H1 (cell line): Measurements from ENCODE around the gene CLN6.
A peak's percentile ranks its signal among the peaks of the same experiment; 100 is the strongest.

Experiments
- CHD2 ChIP-seq: IDR thresholded peaks from 2 replicates; pipeline ENCODE4 v1.6.1; 2012; ENCODE audit warnings: low read length, improper control_type of control experiment
- CREB1 ChIP-seq: IDR thresholded peaks from 2 replicates; pipeline ENCODE4 v1.6.1; 2012; ENCODE audit warnings: inconsistent platforms
- CTCF ChIP-seq, 3 experiments: IDR thresholded peaks; 1 replicate in 2 of 3; 2 replicates in 1 of 3; pipeline versions ENCODE4 v1.5.1 to v1.6.1; 2011; ENCODE audit warnings: low read length in 3 of 3, mild to moderate bottlenecking in 3 of 3, inconsistent platforms in 2 of 3, low read depth in 1 of 3, moderate library complexity in 1 of 3; ENCODE audit not compliant: insufficient read depth in 1 of 3; ENCODE audit errors: control extremely low read depth in 1 of 3
- GABPA ChIP-seq: IDR thresholded peaks from 2 replicates; pipeline ENCODE4 v1.6.1; 2011; ENCODE audit warnings: mild to moderate bottlenecking, low read length, moderate library complexity, borderline replicate concordance; ENCODE audit not compliant: insufficient read depth
- MAX ChIP-seq: IDR thresholded peaks from 2 replicates; pipeline ENCODE4 v1.6.1; 2012; ENCODE audit warnings: inconsistent platforms
- POLR2A ChIP-seq, 2 experiments: IDR thresholded peaks; 1 replicate in 1 of 2; 2 replicates in 1 of 2; pipeline ENCODE4 v1.6.1; 2011; ENCODE audit warnings: low read depth in 2 of 2, low read length in 2 of 2, mild to moderate bottlenecking in 2 of 2; ENCODE audit errors: control extremely low read depth in 1 of 2
- TAF7 ChIP-seq: optimal IDR thresholded peaks from 2 replicates; pipeline ENCODE3; 2011; ENCODE audit warnings: low read depth, mild to moderate bottlenecking, inconsistent platforms, low read length, moderate library complexity, borderline replicate concordance
- USF2 ChIP-seq: IDR thresholded peaks from 2 replicates; pipeline ENCODE4 v1.6.1; 2011; ENCODE audit warnings: low read length, improper control_type of control experiment

- TF ChIP-seq CTCF (IDR thresholded peaks at IDR 0.05; ENCODE audit: control extremely low read depth in 1 of 3, insufficient read depth in 1 of 3, low read depth in 1 of 3, low read length in 3 of 3), result peak in 2 of 3 experiments; percentile 72 to 83; a peak in 3 of 4 replicates
- TF ChIP-seq GABPA, result no peak
- no peak for TF ChIP-seq CHD2
- no peak for TF ChIP-seq USF2
- no peak for TF ChIP-seq MAX
- no peak for TF ChIP-seq POLR2A (IDR thresholded peaks at IDR 0.05; ENCODE audit: control extremely low read depth in 1 of 2, low read depth in 2 of 2, low read length in 2 of 2)
- TF ChIP-seq CREB1, result no peak
- TF ChIP-seq TAF7, result no peak
Observed at GRCh38 chr15:68252925-68253534, 23.5 kb upstream of the CLN6 start.
